ENCODE data around the gene KTI12. TPM values are rescaled to one million over a fixed set of nuclear protein-coding genes. Genes with fewer than 3 reads are reported as not detected.
"Not testable (repeated sequence)": the region's sequence is repeated elsewhere in the genome, so short reads cannot be mapped to it uniquely, and the experiment has no call there.

The KTI12 gene
- total RNA-seq (20.0 TPM), polyA plus RNA-seq (10 to 100 TPM; 38.8 to 43.1 (median 39.9) TPM)

- Mint-ChIP-seq H3K9me3 (no peaks in the 10 kb centered on the region), H3K27me3 (no peaks in the 10 kb centered on the region), H3K4me1 (peaks cover 34 to 46% (median 38%) of the 10 kb centered on the region in 4 donors), H3K27ac (peak within 1 kb of the TSS; percentile 95 to 98 (median 97)), H3K36me3 (peaks cover 21% of the 10 kb centered on the region), H3K4me3 (peak within 1 kb of the TSS; percentile 90 to 96 (median 93))
- Histone ChIP-seq H3K36me3 (ENCODE audit: control insufficient read depth, insufficient read depth, low read length) (peaks cover 12% of the 10 kb centered on the region), H3K4me1 (ENCODE audit: control insufficient read depth, insufficient read depth, low read length, poor library complexity, severe bottlenecking) (peaks cover 33% of the 10 kb centered on the region), H3K27ac (ENCODE audit: insufficient read depth, low read length, poor library complexity, severe bottlenecking) (peak within 1 kb of the TSS; percentile 91), H3K27me3 (ENCODE audit: control insufficient read depth, insufficient read depth, low read length) (no peaks in the 10 kb centered on the region), H3K9me3 (ENCODE audit: control insufficient read depth in 2 of 2, low read length in 2 of 2) (no peaks in the 10 kb centered on the region), H3K4me3 (ENCODE audit: low read depth, low read length) (peak within 1 kb of the TSS; percentile 89)
- DNase-seq = peak; percentile 83 to 96 (median 89)
- ATAC-seq (ENCODE audit: low read depth in 2 of 2) = peak; percentile 94 to 96
These were observed at the start of gene KTI12 for GRCh38 chr1:52033190-52034049. Gene KTI12, minus strand, starts transcription at chr1:52033810. Its CDS starts 49 bp downstream, at chr1:52033761.

GRCh38 chr1:52080014-52080415 is 46.4 kb upstream of the KTI12 start:
- ATAC-seq (ENCODE audit: low read depth in 2 of 2) (no peak), DNase-seq (no peak)
- peaks cover 28% of the 10 kb centered on the region for H3K36me3 ChIP-seq (ENCODE audit: control insufficient read depth, insufficient read depth, low read length)
- no peak overlapping the region for H3K27ac ChIP-seq (ENCODE audit: insufficient read depth, low read length, poor library complexity, severe bottlenecking)
- no peaks in the 10 kb centered on the region for H3K9me3 Mint-ChIP-seq
- H3K36me3 Mint-ChIP-seq = peaks cover 4% of the 10 kb centered on the region
- H3K27ac Mint-ChIP-seq = peak overlapping the region in 1 of 3 donors; percentile 29
- H3K9me3 ChIP-seq (ENCODE audit: control insufficient read depth in 2 of 2, low read length in 2 of 2) = no peaks in the 10 kb centered on the region
- peaks cover 10 to 21% (median 16%) of the 10 kb centered on the region in 4 donors for H3K4me1 Mint-ChIP-seq
- H3K4me3 ChIP-seq (ENCODE audit: low read depth, low read length) = no peak overlapping the region
- H3K27me3 ChIP-seq (ENCODE audit: control insufficient read depth, insufficient read depth, low read length) = no peaks in the 10 kb centered on the region
- no peaks in the 10 kb centered on the region for H3K4me1 ChIP-seq (ENCODE audit: control insufficient read depth, insufficient read depth, low read length, poor library complexity, severe bottlenecking)
- H3K27me3 Mint-ChIP-seq = no peaks in the 10 kb centered on the region
- no peak overlapping the region for H3K4me3 Mint-ChIP-seq

- not testable (repeated sequence) for H3K4me3 ChIP-seq (ENCODE audit: low read depth, low read length); H3K9me3 ChIP-seq (ENCODE audit: control insufficient read depth in 2 of 2, low read length in 2 of 2); H3K4me1 ChIP-seq (ENCODE audit: control insufficient read depth, insufficient read depth, low read length, poor library complexity, severe bottlenecking); H3K9me3 Mint-ChIP-seq; ATAC-seq (ENCODE audit: low read depth in 2 of 2); H3K36me3 Mint-ChIP-seq; H3K27me3 Mint-ChIP-seq; H3K27ac ChIP-seq (ENCODE audit: insufficient read depth, low read length, poor library complexity, severe bottlenecking); H3K27me3 ChIP-seq (ENCODE audit: control insufficient read depth, insufficient read depth, low read length); DNase-seq; H3K4me3 Mint-ChIP-seq
- H3K36me3 ChIP-seq (ENCODE audit: control insufficient read depth, insufficient read depth, low read length) = peaks cover 31% of the 10 kb centered on the region
- H3K4me1 Mint-ChIP-seq = peaks cover 11 to 23% (median 15%) of the 10 kb centered on the region in 4 donors
- H3K27ac Mint-ChIP-seq = peak overlapping the region in 1 of 3 donors; percentile 47
These were observed 43.7 kb upstream of the KTI12 start for GRCh38 chr1:52077277-52077676.

- H3K9me3 ChIP-seq (ENCODE audit: control insufficient read depth in 2 of 2, low read length in 2 of 2) = no peaks in the 10 kb centered on the region
- H3K4me3 ChIP-seq (ENCODE audit: low read depth, low read length) = no peak overlapping the region
- no peak overlapping the region for H3K27ac ChIP-seq (ENCODE audit: insufficient read depth, low read length, poor library complexity, severe bottlenecking)
- ATAC-seq (ENCODE audit: low read depth in 2 of 2) = no peak
- Mint-ChIP-seq H3K9me3 (no peaks in the 10 kb centered on the region), H3K4me1 (peaks cover 27 to 45% (median 33%) of the 10 kb centered on the region in 4 donors), H3K27ac (no peak overlapping the region), H3K4me3 (no peak overlapping the region), H3K36me3 (peaks cover 25% of the 10 kb centered on the region), H3K27me3 (no peaks in the 10 kb centered on the region)
- no peaks in the 10 kb centered on the region for H3K27me3 ChIP-seq (ENCODE audit: control insufficient read depth, insufficient read depth, low read length)
- DNase-seq = no peak
- H3K36me3 ChIP-seq (ENCODE audit: control insufficient read depth, insufficient read depth, low read length) = peaks cover 38% of the 10 kb centered on the region
- H3K4me1 ChIP-seq (ENCODE audit: control insufficient read depth, insufficient read depth, low read length, poor library complexity, severe bottlenecking) = no peaks in the 10 kb centered on the region
These were observed 38.7 kb upstream of the KTI12 start for GRCh38 chr1:52072291-52072690.

- Histone ChIP-seq H3K27me3 (ENCODE audit: control insufficient read depth, insufficient read depth, low read length) (no peaks in the 10 kb centered on the region), H3K9me3 (ENCODE audit: control insufficient read depth in 2 of 2, low read length in 2 of 2) (no peaks in the 10 kb centered on the region), H3K4me1 (ENCODE audit: control insufficient read depth, insufficient read depth, low read length, poor library complexity, severe bottlenecking) (no peaks in the 10 kb centered on the region), H3K36me3 (ENCODE audit: control insufficient read depth, insufficient read depth, low read length) (peaks cover 39% of the 10 kb centered on the region), H3K27ac (ENCODE audit: insufficient read depth, low read length, poor library complexity, severe bottlenecking) (no peak overlapping the region), H3K4me3 (ENCODE audit: low read depth, low read length) (no peak overlapping the region)
- peaks cover 27 to 38% (median 33%) of the 10 kb centered on the region in 4 donors for H3K4me1 Mint-ChIP-seq
- H3K9me3 Mint-ChIP-seq = no peaks in the 10 kb centered on the region
- no peaks in the 10 kb centered on the region for H3K27me3 Mint-ChIP-seq
- DNase-seq (no peak), ATAC-seq (ENCODE audit: low read depth in 2 of 2) (no peak)
- no peak overlapping the region for H3K4me3 Mint-ChIP-seq
- peaks cover 25% of the 10 kb centered on the region for H3K36me3 Mint-ChIP-seq
- no peak overlapping the region for H3K27ac Mint-ChIP-seq
These were observed 37.1 kb upstream of the KTI12 start for GRCh38 chr1:52070704-52071103.

GRCh38 chr1:52063192-52063591 is 29.6 kb upstream of the KTI12 start:
- H3K27ac Mint-ChIP-seq = no peak overlapping the region
- no peak overlapping the region for H3K4me3 Mint-ChIP-seq
- no peaks in the 10 kb centered on the region for H3K27me3 Mint-ChIP-seq
- peaks cover 13% of the 10 kb centered on the region for H3K36me3 Mint-ChIP-seq
- H3K4me3 ChIP-seq (ENCODE audit: low read depth, low read length) = no peak overlapping the region
- H3K9me3 ChIP-seq (ENCODE audit: control insufficient read depth in 2 of 2, low read length in 2 of 2) = no peaks in the 10 kb centered on the region
- peaks cover 17 to 51% (median 29%) of the 10 kb centered on the region in 4 donors for H3K4me1 Mint-ChIP-seq
- ATAC-seq (ENCODE audit: low read depth in 2 of 2) = no peak
- no peaks in the 10 kb centered on the region for H3K9me3 Mint-ChIP-seq
- H3K27ac ChIP-seq (ENCODE audit: insufficient read depth, low read length, poor library complexity, severe bottlenecking) = no peak overlapping the region
- peaks cover 3% of the 10 kb centered on the region for H3K4me1 ChIP-seq (ENCODE audit: control insufficient read depth, insufficient read depth, low read length, poor library complexity, severe bottlenecking)
- H3K27me3 ChIP-seq (ENCODE audit: control insufficient read depth, insufficient read depth, low read length) = no peaks in the 10 kb centered on the region
- DNase-seq = no peak
- peaks cover 47% of the 10 kb centered on the region for H3K36me3 ChIP-seq (ENCODE audit: control insufficient read depth, insufficient read depth, low read length)

GRCh38 chr1:52060822-52061221 is 27.2 kb upstream of the KTI12 start:
- Histone ChIP-seq H3K36me3 (ENCODE audit: control insufficient read depth, insufficient read depth, low read length) (peaks cover 31% of the 10 kb centered on the region), H3K27me3 (ENCODE audit: control insufficient read depth, insufficient read depth, low read length) (no peaks in the 10 kb centered on the region), H3K27ac (ENCODE audit: insufficient read depth, low read length, poor library complexity, severe bottlenecking) (no peak overlapping the region), H3K4me3 (ENCODE audit: low read depth, low read length) (no peak overlapping the region), H3K9me3 (ENCODE audit: control insufficient read depth in 2 of 2, low read length in 2 of 2) (no peaks in the 10 kb centered on the region), H3K4me1 (ENCODE audit: control insufficient read depth, insufficient read depth, low read length, poor library complexity, severe bottlenecking) (peaks cover 20% of the 10 kb centered on the region)
- Mint-ChIP-seq H3K36me3 (peaks cover 6% of the 10 kb centered on the region), H3K27me3 (no peaks in the 10 kb centered on the region), H3K4me1 (peaks cover 11 to 60% (median 41%) of the 10 kb centered on the region in 4 donors), H3K9me3 (no peaks in the 10 kb centered on the region), H3K27ac (no peak overlapping the region), H3K4me3 (peak overlapping the region in 1 of 4 donors; percentile 28)
- no peak for DNase-seq
- ATAC-seq (ENCODE audit: low read depth in 2 of 2) = no peak

All from CD4-positive, CD25-positive, alpha-beta regulatory T cell (primary cell).